H1 (cell line): Measurements from ENCODE around the gene ZNF765. TPM values are rescaled to one million over a fixed set of nuclear protein-coding genes. Genes with fewer than 3 reads are reported as not detected.
"Not testable (repeated sequence)": the region's sequence is repeated elsewhere in the genome, so short reads cannot be mapped to it uniquely, and the experiment has no call there.

Experiments used
- CTCF ChIA-PET: fragments of 300-600 bp; sonication (Branson Sonifier 250); formaldehyde crosslinking; loops from one replicate; lab custom pipeline; 2021; ENCODE audit not compliant: partially characterized antibody; lab: Charles Lee
- POLR2A ChIA-PET: fragments of 300-600 bp; sonication (Branson Sonifier 250); formaldehyde crosslinking; loops from one replicate; lab custom pipeline; 2021; ENCODE audit warnings: inconsistent platforms; ENCODE audit not compliant: partially characterized antibody; lab: Charles Lee
- DNase-seq, 2 experiments: peaks; one replicate each; pipeline versions ENCODE4 v3.0.0 to v3.0.0-alpha.2; 2010 to 2022; ENCODE audit warnings: low spot score in 2 of 2, low read depth in 1 of 2, mixed read lengths in 1 of 2
- FAIRE-seq: peaks from 2 replicates; lab custom pipeline; 2011; peaks lifted over from hg19 to GRCh38; lab: Jason Lieb, UNC
- H2AFZ ChIP-seq: 2 replicates; pipeline ENCODE4 v1.8.1; 2012; ENCODE audit warnings: low read length, inconsistent platforms
- H2AK5ac ChIP-seq: 2 replicates; pipeline ENCODE4 v1.6.1; 2013; ENCODE audit warnings: low read depth, low read length
- H2BK120ac ChIP-seq: replicated peaks from 2 replicates; pipeline ENCODE3; 2013; ENCODE audit warnings: low read depth, low read length, inconsistent platforms
- H2BK12ac ChIP-seq: 2 replicates; pipeline ENCODE4 v1.6.1; 2013; ENCODE audit warnings: low read depth, low read length
- H2BK15ac ChIP-seq: 2 replicates; pipeline ENCODE4 v1.6.1; 2013; ENCODE audit warnings: low read length
- H2BK20ac ChIP-seq: 2 replicates; pipeline ENCODE4 v1.6.1; 2013; ENCODE audit warnings: low read length
- H2BK5ac ChIP-seq: 2 replicates; pipeline ENCODE4 v1.6.1; 2013; ENCODE audit warnings: low read depth, low read length
- H3K14ac ChIP-seq: 2 replicates; pipeline ENCODE4 v1.6.1; 2013; ENCODE audit warnings: inconsistent platforms; ENCODE audit not compliant: insufficient read length
- H3K18ac ChIP-seq: 2 replicates; pipeline ENCODE4 v1.6.1; 2013; ENCODE audit warnings: low read length; ENCODE audit errors: extremely low read depth
- H3K23ac ChIP-seq: 2 replicates; pipeline ENCODE4 v1.6.1; 2013; ENCODE audit warnings: inconsistent platforms; ENCODE audit not compliant: insufficient read length
- H3K23me2 ChIP-seq: 2 replicates; pipeline ENCODE4 v1.6.1; 2013; ENCODE audit warnings: low read depth, low read length
- H3K27ac ChIP-seq: 2 replicates; pipeline ENCODE4 v1.6.1; 2011; ENCODE audit warnings: low read depth, low read length, inconsistent platforms
- H3K27me3 ChIP-seq, 4 experiments: replicated peaks in 1 of 4; 1 replicate in 1 of 4; 2 replicates in 3 of 4; pipeline versions ENCODE4 v1.6.1 to v1.8.1; 2011 to 2013; ENCODE audit warnings: low read length in 3 of 4, mild to moderate bottlenecking in 3 of 4, inconsistent platforms in 2 of 4, mixed read lengths in 2 of 4, moderate library complexity in 1 of 4; ENCODE audit not compliant: control insufficient read depth in 3 of 4, insufficient read depth in 3 of 4; ENCODE audit errors: extremely low read depth in 1 of 4
- H3K36me3 ChIP-seq, 4 experiments: 2 replicates each; pipeline versions ENCODE4 v1.6.1 to v1.8.1; 2011 to 2013; ENCODE audit warnings: mild to moderate bottlenecking in 4 of 4, low read length in 3 of 4, moderate library complexity in 2 of 4, control low read depth in 1 of 4, inconsistent platforms in 1 of 4; ENCODE audit not compliant: insufficient read depth in 4 of 4, control insufficient read depth in 2 of 4
- H3K4ac ChIP-seq: replicated peaks from 2 replicates; pipeline ENCODE3; 2013; ENCODE audit warnings: low read length, low read depth, mixed read lengths, inconsistent platforms; ENCODE audit not compliant: insufficient read length
- H3K4me1 ChIP-seq, 4 experiments: replicated peaks in 1 of 4; 1 replicate in 1 of 4; 2 replicates in 3 of 4; pipeline versions ENCODE4 v1.6.1 to v1.8.1; 2011 to 2013; ENCODE audit warnings: low read length in 3 of 4, inconsistent platforms in 2 of 4, mixed read lengths in 1 of 4; ENCODE audit not compliant: insufficient read depth in 4 of 4, control insufficient read depth in 3 of 4
- H3K4me2 ChIP-seq, 2 experiments: 2 replicates each; pipeline versions ENCODE4 v1.6.1 to v1.8.1; 2011 to 2013; ENCODE audit warnings: low read depth in 2 of 2, low read length in 2 of 2, control low read depth in 1 of 2, inconsistent platforms in 1 of 2, mild to moderate bottlenecking in 1 of 2; ENCODE audit not compliant: insufficient read depth in 1 of 2
- H3K4me3 ChIP-seq, 4 experiments: fragments of 200-600, 300-600 bp in 1 of 4; sonication (generic), shearing (Covaris generic), sonication (Bioruptor Twin) in 1 of 4; 2 replicates each; pipeline versions ENCODE4 v1.5.1 to v1.8.1; 2011 to 2016; ENCODE audit warnings: low read length in 4 of 4, low read depth in 3 of 4, control low read depth in 2 of 4, inconsistent platforms in 2 of 4, mild to moderate bottlenecking in 2 of 4, mixed read lengths in 1 of 4, moderate library complexity in 1 of 4; ENCODE audit not compliant: insufficient read depth in 2 of 4; ENCODE audit errors: extremely low read depth in 1 of 4
- H3K56ac ChIP-seq: replicated peaks from 2 replicates; pipeline ENCODE3; 2013; ENCODE audit warnings: low read depth, mild to moderate bottlenecking, mixed read lengths, low read length, inconsistent platforms; ENCODE audit not compliant: insufficient read length
- H3K79me1 ChIP-seq: 2 replicates; pipeline ENCODE4 v1.6.1; 2013; ENCODE audit warnings: low read depth, low read length, control low read depth
- H3K79me2 ChIP-seq, 2 experiments: 2 replicates each; pipeline versions ENCODE4 v1.6.1 to v1.8.1; 2012 to 2013; ENCODE audit warnings: low read length in 2 of 2, mild to moderate bottlenecking in 2 of 2, inconsistent platforms in 1 of 2; ENCODE audit not compliant: insufficient read depth in 2 of 2, control insufficient read depth in 1 of 2
- H3K9ac ChIP-seq, 4 experiments: replicated peaks in 1 of 4; 1 replicate in 1 of 4; 2 replicates in 3 of 4; pipeline versions ENCODE4 v1.6.1 to v1.8.1; 2011 to 2013; ENCODE audit warnings: low read depth in 3 of 4, low read length in 3 of 4, control low read depth in 2 of 4, mild to moderate bottlenecking in 2 of 4, moderate library complexity in 2 of 4, inconsistent platforms in 1 of 4; ENCODE audit errors: extremely low read depth in 1 of 4
- H3K9me3 ChIP-seq, 2 experiments: 2 replicates each; pipeline versions ENCODE4 v1.6.1 to v1.8.1; 2012 to 2013; ENCODE audit warnings: mild to moderate bottlenecking in 2 of 2, moderate library complexity in 2 of 2, control low read depth in 1 of 2, inconsistent platforms in 1 of 2, low read depth in 1 of 2, low read length in 1 of 2, mixed read lengths in 1 of 2; ENCODE audit not compliant: insufficient read depth in 2 of 2
- H4K20me1 ChIP-seq, 2 experiments: replicated peaks in 1 of 2; 2 replicates each; pipeline versions ENCODE3 to v1.8.1; 2011 to 2013; ENCODE audit warnings: inconsistent platforms in 2 of 2, low read length in 2 of 2, mild to moderate bottlenecking in 1 of 2; ENCODE audit not compliant: insufficient read depth in 2 of 2, control insufficient read depth in 1 of 2
- H4K5ac ChIP-seq: 2 replicates; pipeline ENCODE4 v1.6.1; 2013; ENCODE audit warnings: low read length, low read depth, mixed read lengths, inconsistent platforms; ENCODE audit not compliant: insufficient read length
- H4K8ac ChIP-seq: 2 replicates; pipeline ENCODE4 v1.8.0; 2013; ENCODE audit warnings: mild to moderate bottlenecking, moderate library complexity, low read length, inconsistent platforms; ENCODE audit not compliant: insufficient read depth; ENCODE audit errors: extremely low read depth
- H4K91ac ChIP-seq: replicated peaks from 2 replicates; pipeline ENCODE3; 2013; ENCODE audit warnings: low read length, mixed read lengths, inconsistent platforms; ENCODE audit not compliant: insufficient read length
- SP4 ChIP-seq: IDR thresholded peaks from 2 replicates; pipeline ENCODE4 v1.6.1; 2012; ENCODE audit warnings: low read length, inconsistent platforms
- WGBS, 2 experiments: shearing (Covaris generic) in 1 of 2; methylation state at CpG; one replicate each; pipeline versions ENCODE4 v1.1.6 to v1.1.7; 2013 to 2015; ENCODE audit warnings: low lambda C conversion rate in 2 of 2, mixed read lengths in 2 of 2, inconsistent platforms in 1 of 2, low coverage in 1 of 2, missing lambda C conversion rate in 1 of 2; ENCODE audit not compliant: insufficient replicate concordance in 2 of 2, insufficient coverage in 1 of 2, insufficient read length in 1 of 2; ENCODE audit errors: extremely low coverage in 1 of 2, missing lambda C conversion rate in 1 of 2; 5-methylcytosine and 5-hydroxymethylcytosine counted together
- polyA plus RNA-seq, 7 experiments: library from polyadenylated mRNA; depleted of rRNA in 3 of 7; stranded (reverse) in 5 of 7; unstranded in 2 of 7; fragments of >200 nt in 5 of 7; fragments of 200-250 nt in 2 of 7; gene quantifications; 1 replicate in 5 of 7; 2 replicates in 1 of 7; 4 replicates in 1 of 7; pipeline versions ENCODE4 v1.2.1 to v1.2.3, GENCODE V29; 2011 to 2013; ENCODE audit warnings: missing spikeins in 2 of 7, mixed read lengths in 2 of 7
- total RNA-seq: library from RNA; stranded (reverse); fragmentation: NEBNext Ultra II Directional; extraction: Animal tissue kit (Norgen Biotek cat#: 25700); gene quantifications from 2 replicates; pipeline ENCODE4 v1.2.1, GENCODE V29; 2021

Gene ZNF765
- total and polyA plus RNA-seq, 2 of the 8 experiments (the other 6 are each of a cell fraction or from before 2014, with no cell fraction given), result 4.5 to 22.3 TPM

DNA sequence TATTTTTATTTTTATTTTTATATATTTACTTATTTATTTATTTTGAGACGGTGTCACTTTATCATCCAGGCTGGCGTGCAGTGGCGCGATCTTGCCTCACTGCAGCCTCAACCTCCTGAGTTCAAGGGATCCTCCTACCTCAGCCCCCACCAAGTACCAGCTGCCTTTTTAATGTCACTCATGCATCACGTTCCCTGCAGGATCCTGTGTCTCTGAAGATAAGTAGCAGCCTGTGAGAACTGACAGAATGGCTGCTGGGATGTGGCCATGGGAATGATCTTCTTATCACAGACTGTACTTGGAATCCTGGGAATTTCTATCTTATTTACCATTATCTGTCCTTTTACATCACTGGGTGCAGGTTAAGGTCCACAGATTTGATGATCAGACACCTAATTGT lies 27.6 kb downstream of the ZNF765 start:
- no peak overlapping the region for H3K56ac ChIP-seq
- H2BK12ac ChIP-seq, result no peak overlapping the region
- H3K9me3 ChIP-seq, result no peaks in the 10 kb centered on the region
- no peaks in the 10 kb centered on the region for H3K36me3 ChIP-seq
- no peak overlapping the region for H3K14ac ChIP-seq
- H4K20me1 ChIP-seq, result no peaks in the 10 kb centered on the region
- no peak overlapping the region for H2BK20ac ChIP-seq
- FAIRE-seq (no peak), DNase-seq (no peak)
- H3K79me1 ChIP-seq, result no peaks in the 10 kb centered on the region
- peaks cover 0 to 2% (median 0%) of the 10 kb centered on the region in 4 experiments; a peak in 2 of 7 replicates for H3K4me1 ChIP-seq
- no peak overlapping the region for H3K23ac ChIP-seq
- TF ChIP-seq SP4, result no peak
- no peak overlapping the region for H4K91ac ChIP-seq
- CTCF ChIA-PET, result interaction anchor here (1.0 to 1.8 kb wide), 2 partner anchors 41 to 89 kb away, joined by 4 to 5 read pairs; no protein-coding TSS in a partner anchor
- H3K4me3 ChIP-seq, result no peak overlapping the region
- no peaks in the 10 kb centered on the region for H3K23me2 ChIP-seq
- H3K27ac ChIP-seq, result no peak overlapping the region
- H2AK5ac ChIP-seq, result no peak overlapping the region
- no peak overlapping the region for H2BK15ac ChIP-seq
- H3K27me3 ChIP-seq, result no peaks in the 10 kb centered on the region
- no peaks in the 10 kb centered on the region for H3K79me2 ChIP-seq
- H3K18ac ChIP-seq, result no peak overlapping the region
- POLR2A ChIA-PET, result no interaction called here
- H2AFZ ChIP-seq, result no peak overlapping the region
- H2BK120ac ChIP-seq, result no peak overlapping the region
- no peak overlapping the region for H2BK5ac ChIP-seq
- peak overlapping the region in 1 of 2 experiments; percentile 56; a peak in 1 of 4 replicates for H3K4me2 ChIP-seq
- 93% methylated on average over 5 of the region's 5 CpGs; no CpG with 5 or more reads in 1 of the 2 experiments for WGBS, 2 experiments
- no peak overlapping the region for H3K4ac ChIP-seq
- no peak overlapping the region for H3K9ac ChIP-seq
- no peak overlapping the region for H4K8ac ChIP-seq
- H4K5ac ChIP-seq, result no peak overlapping the region

DNA sequence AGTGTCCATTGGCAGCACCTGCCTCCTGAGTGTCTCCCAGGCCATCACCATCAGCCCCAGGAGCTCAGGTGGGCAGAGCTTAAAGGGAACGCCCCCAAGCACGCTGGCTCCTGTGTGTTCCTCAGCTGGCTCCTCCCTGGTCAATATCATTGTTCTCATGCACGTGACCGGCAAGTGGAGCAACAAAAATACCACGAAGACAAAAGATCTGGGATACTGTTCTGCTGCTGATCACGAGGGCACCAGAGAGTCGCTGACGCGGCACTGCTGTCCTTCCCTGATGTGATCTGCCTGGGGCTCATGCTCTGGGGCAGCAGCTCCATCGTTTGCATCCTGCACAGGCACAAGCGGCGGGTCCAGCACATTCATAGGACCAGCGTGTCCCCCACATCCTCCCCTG lies 28.1 kb downstream of the ZNF765 start:
- H3K27me3 ChIP-seq, H3K79me1 ChIP-seq, H3K36me3 ChIP-seq, H3K4me1 ChIP-seq, H3K9me3 ChIP-seq, H3K18ac ChIP-seq, H3K23ac ChIP-seq, H2BK20ac ChIP-seq, H2AK5ac ChIP-seq, H4K20me1 ChIP-seq, FAIRE-seq, POLR2A ChIA-PET, H2BK5ac ChIP-seq, H4K5ac ChIP-seq, H2BK15ac ChIP-seq, H2BK120ac ChIP-seq, H3K14ac ChIP-seq, H3K4ac ChIP-seq, H3K79me2 ChIP-seq, H3K56ac ChIP-seq, H2AFZ ChIP-seq, H4K91ac ChIP-seq, H3K23me2 ChIP-seq, H3K9ac ChIP-seq, H2BK12ac ChIP-seq, H3K27ac ChIP-seq, H4K8ac ChIP-seq: not testable (repeated sequence)
- peak overlapping the region in 1 of 4 experiments; percentile 30; a peak in 1 of 8 replicates for H3K4me3 ChIP-seq
- peak in 1 of 2 experiments; percentile 52 for DNase-seq
- WGBS, 2 experiments, result 73% methylated on average over 4 of the region's 13 CpGs; no CpG with 5 or more reads in 1 of the 2 experiments
- peak overlapping the region; percentile 2 to 56; a peak in 2 of 4 replicates for H3K4me2 ChIP-seq
- CTCF ChIA-PET, result interaction anchor here (1.0 to 1.8 kb wide), 3 partner anchors 14 to 89 kb away, joined by 3 to 5 read pairs (median 4); no protein-coding TSS in a partner anchor
